GM23248 (cell line): Measurements from ENCODE around the gene PEX19. TPM values are rescaled to one million over a fixed set of nuclear protein-coding genes. Genes with fewer than 3 reads are reported as not detected.

Experiments
- DNase-seq: peaks from one replicate; pipeline ENCODE4 v3.0.0-alpha.2; 2015
- H2AFZ ChIP-seq: fragments of 200-600 bp; sonication (generic); 2 replicates; pipeline ENCODE4 v1.6.1; 2016; ENCODE audit warnings: antibody characterized with exemption
- H3F3A ChIP-seq: fragments of 200-600 bp; sonication (generic); 2 replicates; pipeline ENCODE4 v1.6.1; 2016; ENCODE audit warnings: mild to moderate bottlenecking, antibody characterized with exemption, mixed run types; ENCODE audit not compliant: insufficient read depth
- H3K27ac ChIP-seq: fragments of 200-600 bp; sonication (generic); 2 replicates; pipeline ENCODE4 v1.5.1; 2016; ENCODE audit warnings: mild to moderate bottlenecking
- H3K27me3 ChIP-seq: fragments of 200-600 bp; sonication (generic); replicated peaks from 2 replicates; pipeline ENCODE4 v1.6.1; 2016; ENCODE audit warnings: mild to moderate bottlenecking; ENCODE audit not compliant: insufficient read depth
- H3K36me3 ChIP-seq: fragments of 200-600 bp; sonication (generic); 2 replicates; pipeline ENCODE4 v1.6.1; 2016; ENCODE audit warnings: low read depth, mild to moderate bottlenecking
- H3K4me1 ChIP-seq: fragments of 200-600 bp; sonication (generic); 2 replicates; pipeline ENCODE4 v1.6.1; 2016; ENCODE audit warnings: mild to moderate bottlenecking; ENCODE audit not compliant: insufficient read depth
- H3K4me2 ChIP-seq: fragments of 200-600 bp; sonication (generic); one replicate; pipeline ENCODE4 v1.6.1; 2016; ENCODE audit warnings: mild to moderate bottlenecking; ENCODE audit not compliant: unreplicated experiment
- H3K4me3 ChIP-seq: fragments of 200-600 bp; sonication (generic); 2 replicates; pipeline ENCODE4 v1.5.1; 2016; ENCODE audit warnings: mild to moderate bottlenecking
- H3K79me2 ChIP-seq: fragments of 200-600 bp; sonication (generic); 2 replicates; pipeline ENCODE4 v1.6.1; 2016; ENCODE audit warnings: mild to moderate bottlenecking; ENCODE audit not compliant: insufficient read depth
- H3K9ac ChIP-seq: fragments of 200-600 bp; sonication (generic); 2 replicates; pipeline ENCODE4 v1.6.1; 2016; ENCODE audit warnings: mild to moderate bottlenecking
- H3K9me2 ChIP-seq: fragments of 200-600 bp; sonication (generic); 2 replicates; pipeline ENCODE4 v1.6.1; 2016; ENCODE audit warnings: mixed run types, mild to moderate bottlenecking, moderate library complexity; ENCODE audit not compliant: insufficient read depth
- H3K9me3 ChIP-seq: fragments of 200-600 bp; sonication (generic); one replicate; pipeline ENCODE4 v1.6.1; 2017; ENCODE audit warnings: low read depth
- H4K20me1 ChIP-seq: fragments of 200-600 bp; sonication (generic); 2 replicates; pipeline ENCODE4 v1.6.0; 2016; ENCODE audit not compliant: insufficient read depth
- EZH2 ChIP-seq: fragments of 200-600 bp; sonication (generic); IDR thresholded peaks from 2 replicates; pipeline ENCODE4 v1.6.1; 2018; ENCODE audit warnings: antibody characterized with exemption, mild to moderate bottlenecking; ENCODE audit not compliant: insufficient read depth, poor library complexity, severe bottlenecking
- EZH2phosphoT487 ChIP-seq: fragments of 200-600 bp; sonication (generic); IDR thresholded peaks from 2 replicates; pipeline ENCODE4 v1.6.1; 2018; ENCODE audit warnings: antibody characterized with exemption, moderate library complexity, mild to moderate bottlenecking, low read depth; ENCODE audit not compliant: insufficient read depth
- WGBS, 2 experiments: methylation state at CpG; one replicate each; pipeline ENCODE4 v1.1.6; 2015 to 2017; ENCODE audit warnings: low lambda C conversion rate in 2 of 2, low coverage in 1 of 2; ENCODE audit errors: missing lambda C conversion rate in 2 of 2; 5-methylcytosine and 5-hydroxymethylcytosine counted together
- in situ Hi-C: fragments of 300-500 bp; cut with MboI; formaldehyde crosslinking; loops from 2 replicates; pipeline ENCODE4 v1.15.0; 2020
- polyA plus RNA-seq: library from polyadenylated mRNA; unstranded; fragments of >200 nt; fragmentation: Nextera tagmentation; extraction: Ambion mirVana; gene quantifications from 2 replicates; pipeline ENCODE4 v1.2.1, GENCODE V29; 2016
- total RNA-seq: library from RNA; depleted of rRNA; stranded (reverse); fragments of >200 nt; shearing (Covaris generic); gene quantifications from 2 replicates; pipeline ENCODE4 v1.2.3, GENCODE V29; 2014; rRNA removed

PEX19 gene
- total RNA-seq, result 48.4 and 52.4 TPM in 2 replicates
- polyA plus RNA-seq, result 38.9 and 43.9 TPM in 2 replicates

- peak within 1 kb of the TSS; percentile 93 for H3K4me2 ChIP-seq
- peaks cover 39% of the 10 kb centered on the region for H3K79me2 ChIP-seq
- peak within 1 kb of the TSS; percentile 72 for H2AFZ ChIP-seq
- H3K9ac ChIP-seq, result peak within 1 kb of the TSS; percentile 91
- H3K27ac ChIP-seq, result peak within 1 kb of the TSS; percentile 93
- peak; percentile 98 for DNase-seq
- H3K36me3 ChIP-seq, result peaks cover 35% of the 10 kb centered on the region
- H3K27me3 ChIP-seq, result no peaks in the 10 kb centered on the region
- in situ Hi-C loops, result no loop called here
- peak within 1 kb of the TSS; percentile 86 for H3K4me3 ChIP-seq
- H3K4me1 ChIP-seq, result peaks cover 8% of the 10 kb centered on the region
- H4K20me1 ChIP-seq, result no peaks in the 10 kb centered on the region
- 0 to 1% methylated on average over 27 of the region's 27 CpGs for WGBS, 2 experiments
- H3K9me3 ChIP-seq, result no peaks in the 10 kb centered on the region
- H3F3A ChIP-seq, result peaks cover 49% of the 10 kb centered on the region
- H3K9me2 ChIP-seq, result no peaks in the 10 kb centered on the region
- TF ChIP-seq EZH2phosphoT487 (no peak), EZH2 (no peak)
Measured at GRCh38 chr1:160284782-160285344, at the start of gene PEX19. TSS of gene PEX19 (minus strand) at chr1:160285133. CDS start at chr1:160285124, 9 bp downstream.

GRCh38 chr1:160332516-160332915 lies 47.6 kb upstream of the PEX19 start:
- H3K27me3 ChIP-seq, result no peaks in the 10 kb centered on the region
- no peaks in the 10 kb centered on the region for H3K9me3 ChIP-seq
- peaks cover 100% of the 10 kb centered on the region for H3K79me2 ChIP-seq
- H3K27ac ChIP-seq, result no peak overlapping the region
- H3K4me1 ChIP-seq, result no peaks in the 10 kb centered on the region
- no peak for DNase-seq
- no peaks in the 10 kb centered on the region for H3K9me2 ChIP-seq
- H3K36me3 ChIP-seq, result peaks cover 76% of the 10 kb centered on the region
- H3K4me2 ChIP-seq, result no peak overlapping the region
- H3F3A ChIP-seq, result peaks cover 36% of the 10 kb centered on the region; the same call in 1 of the 2 replicates
- H3K9ac ChIP-seq, result no peak overlapping the region
- no peaks in the 10 kb centered on the region for H4K20me1 ChIP-seq
- H3K4me3 ChIP-seq, result no peak overlapping the region
- in situ Hi-C loops, result no loop called here
- TF ChIP-seq EZH2phosphoT487 (no peak), EZH2 (no peak)
- H2AFZ ChIP-seq, result no peak overlapping the region

- Histone ChIP-seq H3F3A (peaks cover 55% of the 10 kb centered on the region; the same call in 1 of the 2 replicates), H3K36me3 (peaks cover 99% of the 10 kb centered on the region), H3K9me3 (no peaks in the 10 kb centered on the region), H3K4me1 (no peaks in the 10 kb centered on the region), H3K79me2 (peaks cover 100% of the 10 kb centered on the region), H3K9me2 (no peaks in the 10 kb centered on the region), H2AFZ (no peak overlapping the region), H3K9ac (no peak overlapping the region), H3K4me3 (no peak overlapping the region), H3K4me2 (no peak overlapping the region), H3K27ac (no peak overlapping the region), H4K20me1 (no peaks in the 10 kb centered on the region), H3K27me3 (no peaks in the 10 kb centered on the region)
- in situ Hi-C loops, result no loop called here
- DNase-seq, result no peak
- TF ChIP-seq EZH2phosphoT487, result no peak
- TF ChIP-seq EZH2, result no peak
Measured at GRCh38 chr1:160330119-160330518, 45.2 kb upstream of the PEX19 start.

GRCh38 chr1:160328184-160328583 lies 43.3 kb upstream of the PEX19 start:
- no peak overlapping the region for H3K27ac ChIP-seq
- H3K9ac ChIP-seq, result no peak overlapping the region
- no peak overlapping the region for H2AFZ ChIP-seq
- H3K4me3 ChIP-seq, result no peak overlapping the region
- peaks cover 94% of the 10 kb centered on the region for H3K36me3 ChIP-seq
- no peaks in the 10 kb centered on the region for H3K27me3 ChIP-seq
- H3K4me1 ChIP-seq, result no peaks in the 10 kb centered on the region
- H3K4me2 ChIP-seq, result no peak overlapping the region
- H4K20me1 ChIP-seq, result no peaks in the 10 kb centered on the region
- 84 to 85% methylated on average over 8 of the region's 8 CpGs for WGBS, 2 experiments
- H3K9me2 ChIP-seq, result no peaks in the 10 kb centered on the region
- TF ChIP-seq EZH2 (no peak), EZH2phosphoT487 (no peak)
- no peaks in the 10 kb centered on the region for H3K9me3 ChIP-seq
- no peak for DNase-seq
- in situ Hi-C loops, result no loop called here
- H3F3A ChIP-seq, result peaks cover 51% of the 10 kb centered on the region; the same call in 1 of the 2 replicates
- H3K79me2 ChIP-seq, result peaks cover 100% of the 10 kb centered on the region
